ENCODE data around the gene ERMP1.

ERMP1 gene

GRCh38 chr9:5750569-5750968, 82.3 kb downstream of the ERMP1 start:
- H3K36me3 ChIP-seq (ENCODE audit: control insufficient read depth in 2 of 2, insufficient read depth in 2 of 2, low read length in 2 of 2) = peaks cover 8 to 25% of the 10 kb centered on the region in 2 donors

GRCh38 chr9:5749306-5749705, 83.6 kb downstream of the ERMP1 start:
- Histone ChIP-seq H3K27me3 (ENCODE audit: control insufficient read depth in 1 of 2, insufficient read depth in 2 of 2, low read length in 2 of 2) (no peaks in the 10 kb centered on the region), H3K9me3 (ENCODE audit: control insufficient read depth in 2 of 2, low read length in 2 of 2) (no peaks in the 10 kb centered on the region), H3K36me3 (ENCODE audit: control insufficient read depth in 2 of 2, insufficient read depth in 2 of 2, low read length in 2 of 2) (peaks cover 8 to 25% of the 10 kb centered on the region in 2 donors), H3K9ac (ENCODE audit: low read length in 2 of 2) (no peak overlapping the region), H3K4me3 (ENCODE audit: low read length in 2 of 2) (no peak overlapping the region), H3K27ac (ENCODE audit: low read length) (no peak overlapping the region), H3K4me1 (ENCODE audit: control insufficient read depth, insufficient read depth, low read length) (no peaks in the 10 kb centered on the region)

More at GRCh38 chr9:5750569-5750968, 82.3 kb downstream of the ERMP1 start:
- Histone ChIP-seq H3K27ac (ENCODE audit: low read length) (no peak overlapping the region), H3K4me3 (ENCODE audit: low read length in 2 of 2) (no peak overlapping the region), H3K9ac (ENCODE audit: low read length in 2 of 2) (no peak overlapping the region), H3K9me3 (ENCODE audit: control insufficient read depth in 2 of 2, low read length in 2 of 2) (no peaks in the 10 kb centered on the region), H3K4me1 (ENCODE audit: control insufficient read depth, insufficient read depth, low read length) (no peaks in the 10 kb centered on the region), H3K27me3 (ENCODE audit: control insufficient read depth in 1 of 2, insufficient read depth in 2 of 2, low read length in 2 of 2) (no peaks in the 10 kb centered on the region)

- Histone ChIP-seq H3K27ac (ENCODE audit: low read length) (no peak overlapping the region), H3K36me3 (ENCODE audit: control insufficient read depth in 2 of 2, insufficient read depth in 2 of 2, low read length in 2 of 2) (peaks cover 6 to 27% of the 10 kb centered on the region in 2 donors), H3K27me3 (ENCODE audit: control insufficient read depth in 1 of 2, insufficient read depth in 2 of 2, low read length in 2 of 2) (no peaks in the 10 kb centered on the region), H3K4me3 (ENCODE audit: low read length in 2 of 2) (no peak overlapping the region), H3K9ac (ENCODE audit: low read length in 2 of 2) (no peak overlapping the region), H3K4me1 (ENCODE audit: control insufficient read depth, insufficient read depth, low read length) (no peaks in the 10 kb centered on the region), H3K9me3 (ENCODE audit: control insufficient read depth in 2 of 2, low read length in 2 of 2) (no peaks in the 10 kb centered on the region)
Measured at GRCh38 chr9:5748438-5748837, 84.5 kb downstream of the ERMP1 start.

- no peak overlapping the region for H3K4me3 ChIP-seq (ENCODE audit: low read length in 2 of 2)
- H3K4me1 ChIP-seq (ENCODE audit: control insufficient read depth, insufficient read depth, low read length) = no peaks in the 10 kb centered on the region
- no peaks in the 10 kb centered on the region for H3K9me3 ChIP-seq (ENCODE audit: control insufficient read depth in 2 of 2, low read length in 2 of 2)
- H3K27ac ChIP-seq (ENCODE audit: low read length) = no peak overlapping the region
- no peaks in the 10 kb centered on the region for H3K27me3 ChIP-seq (ENCODE audit: control insufficient read depth in 1 of 2, insufficient read depth in 2 of 2, low read length in 2 of 2)
- peaks cover 20% of the 10 kb centered on the region in 2 donors for H3K36me3 ChIP-seq (ENCODE audit: control insufficient read depth in 2 of 2, insufficient read depth in 2 of 2, low read length in 2 of 2)
- H3K9ac ChIP-seq (ENCODE audit: low read length in 2 of 2) = no peak overlapping the region
Measured at GRCh38 chr9:5743109-5743508, 89.8 kb downstream of the ERMP1 start.

- Histone ChIP-seq H3K36me3 (ENCODE audit: control insufficient read depth in 2 of 2, insufficient read depth in 2 of 2, low read length in 2 of 2) (peaks cover 10 to 16% of the 10 kb centered on the region in 2 donors), H3K9me3 (ENCODE audit: control insufficient read depth in 2 of 2, low read length in 2 of 2) (no peaks in the 10 kb centered on the region), H3K4me3 (ENCODE audit: low read length in 2 of 2) (no peak overlapping the region), H3K27me3 (ENCODE audit: control insufficient read depth in 1 of 2, insufficient read depth in 2 of 2, low read length in 2 of 2) (no peaks in the 10 kb centered on the region), H3K9ac (ENCODE audit: low read length in 2 of 2) (no peak overlapping the region), H3K4me1 (ENCODE audit: control insufficient read depth, insufficient read depth, low read length) (no peaks in the 10 kb centered on the region), H3K27ac (ENCODE audit: low read length) (no peak overlapping the region)
Measured at GRCh38 chr9:5736563-5737346, 96.2 kb downstream of the ERMP1 start.

- no peaks in the 10 kb centered on the region for H3K27me3 ChIP-seq (ENCODE audit: control insufficient read depth in 1 of 2, insufficient read depth in 2 of 2, low read length in 2 of 2)
- H3K9ac ChIP-seq (ENCODE audit: low read length in 2 of 2) = no peak overlapping the region
- H3K4me3 ChIP-seq (ENCODE audit: low read length in 2 of 2) = no peak overlapping the region
- no peak overlapping the region for H3K27ac ChIP-seq (ENCODE audit: low read length)
- H3K4me1 ChIP-seq (ENCODE audit: control insufficient read depth, insufficient read depth, low read length) = no peaks in the 10 kb centered on the region
- H3K9me3 ChIP-seq (ENCODE audit: control insufficient read depth in 2 of 2, low read length in 2 of 2) = no peaks in the 10 kb centered on the region
- peaks cover 10 to 16% of the 10 kb centered on the region in 2 donors for H3K36me3 ChIP-seq (ENCODE audit: control insufficient read depth in 2 of 2, insufficient read depth in 2 of 2, low read length in 2 of 2)
Measured at GRCh38 chr9:5735072-5735471, 97.8 kb downstream of the ERMP1 start.

Measured in stomach smooth muscle (tissue), 2 donors.